Endometrial microvascular endothelial cells (primary cell): ENCODE results near the gene FUNDC2. TPM values are rescaled to one million over a fixed set of nuclear protein-coding genes. Genes with fewer than 3 reads are reported as not detected.

ENCODE experiments used
- total RNA-seq: library from RNA; depleted of rRNA; stranded (reverse); fragments of >200 nt; gene quantifications from one replicate; pipeline ENCODE4 v1.2.3, GENCODE V29; 2015; ENCODE audit errors: inconsistent ontology term

The FUNDC2 gene
- total RNA-seq, 1 donor from 2014 or later: 41.6 TPM

Other genes starting within 250 kb of the FUNDC2 start
- gene MPP1, start 221.4 kb upstream of the FUNDC2 start, total RNA-seq: 37.1 TPM
- not detected for gene SMIM9, start 192.2 kb upstream of the FUNDC2 start, total RNA-seq
- 8.4 TPM for gene F8A1, start 140.5 kb upstream of the FUNDC2 start, total RNA-seq
- gene F8, start 4.1 kb upstream of the FUNDC2 start, total RNA-seq: 0.28 TPM
- gene CMC4, start 44.3 kb downstream of the FUNDC2 start, total RNA-seq: 8.3 TPM
- 4.4 TPM for gene MTCP1, start 44.3 kb downstream of the FUNDC2 start, total RNA-seq
- gene BRCC3, start 44.7 kb downstream of the FUNDC2 start, total RNA-seq: 11.1 TPM
- 70.3 TPM for gene VBP1, start 189.6 kb downstream of the FUNDC2 start, total RNA-seq
- gene RAB39B, start 237.6 kb downstream of the FUNDC2 start, total RNA-seq: not detected